ENCODE results near the gene SH3RF3.
A peak's percentile ranks its signal among the peaks of the same experiment; 100 is the strongest.

The SH3RF3 gene

GRCh38 chr2:109210431-109211200, 81.6 kb downstream of the SH3RF3 start:
- no peak for TF ChIP-seq CTCF (IDR thresholded peaks at IDR 0.05; ENCODE audit: control insufficient read depth, insufficient read depth, low read depth, low read length, missing control alignments)
- DNase-seq (ENCODE audit: low read depth): no peak
- no peak overlapping the region for H3K4me3 ChIP-seq (ENCODE audit: control insufficient read depth, low read depth, low read length)

GRCh38 chr2:109211315-109211714, 82.3 kb downstream of the SH3RF3 start:
- no peak for TF ChIP-seq CTCF (IDR thresholded peaks at IDR 0.05; ENCODE audit: control insufficient read depth, insufficient read depth, low read depth, low read length, missing control alignments)
- no peak for DNase-seq (ENCODE audit: low read depth)
- no peak overlapping the region for H3K4me3 ChIP-seq (ENCODE audit: control insufficient read depth, low read depth, low read length)

GRCh38 chr2:109212836-109213563, 84.0 kb downstream of the SH3RF3 start:
- no peak for DNase-seq (ENCODE audit: low read depth)
- no peak for TF ChIP-seq CTCF (IDR thresholded peaks at IDR 0.05; ENCODE audit: control insufficient read depth, insufficient read depth, low read depth, low read length, missing control alignments)
- no peak overlapping the region for H3K4me3 ChIP-seq (ENCODE audit: control insufficient read depth, low read depth, low read length)

- H3K4me3 ChIP-seq (ENCODE audit: control insufficient read depth, low read depth, low read length): no peak overlapping the region
- peak; percentile 67 for DNase-seq (ENCODE audit: low read depth)
- TF ChIP-seq CTCF (IDR thresholded peaks at IDR 0.05; ENCODE audit: control insufficient read depth, insufficient read depth, low read depth, low read length, missing control alignments): no peak
Observed at GRCh38 chr2:109213646-109214433, 84.8 kb downstream of the SH3RF3 start.

- no peak overlapping the region for H3K4me3 ChIP-seq (ENCODE audit: control insufficient read depth, low read depth, low read length)
- DNase-seq (ENCODE audit: low read depth): no peak
- no peak for TF ChIP-seq CTCF (IDR thresholded peaks at IDR 0.05; ENCODE audit: control insufficient read depth, insufficient read depth, low read depth, low read length, missing control alignments)
Observed at GRCh38 chr2:109214651-109215371, 85.8 kb downstream of the SH3RF3 start.

GRCh38 chr2:109215866-109216265, 86.9 kb downstream of the SH3RF3 start:
- H3K4me3 ChIP-seq (ENCODE audit: control insufficient read depth, low read depth, low read length): no peak overlapping the region
- TF ChIP-seq CTCF (IDR thresholded peaks at IDR 0.05; ENCODE audit: control insufficient read depth, insufficient read depth, low read depth, low read length, missing control alignments): no peak
- no peak for DNase-seq (ENCODE audit: low read depth)
